CD14-positive monocyte (primary cell): ENCODE data around the gene HSPA1B. TPM values are rescaled to one million over a fixed set of nuclear protein-coding genes. Genes with fewer than 3 reads are reported as not detected.
A peak's percentile ranks its signal among the peaks of the same experiment; 100 is the strongest.
"Not testable (repeated sequence)": the region's sequence is repeated elsewhere in the genome, so short reads cannot be mapped to it uniquely, and the experiment has no call there.

ENCODE experiments used
- DNase-seq, 3 donors: peaks; one replicate each; pipeline ENCODE4 v3.0.0-alpha.2; 2011 to 2022
- H2AFZ ChIP-seq: 2 replicates; pipeline ENCODE4 v1.6.0; 2012; ENCODE audit warnings: mild to moderate bottlenecking, low read depth, low read length, inconsistent platforms; ENCODE audit not compliant: insufficient read depth, poor library complexity, severe bottlenecking
- H3K27ac ChIP-seq, 2 donors: 1 replicate in 1 of 2; 2 replicates in 1 of 2; pipeline ENCODE4 v1.5.1; 2012 to 2013; ENCODE audit warnings: low read length in 2 of 2, control low read depth in 1 of 2, inconsistent platforms in 1 of 2, low read depth in 1 of 2, mild to moderate bottlenecking in 1 of 2
- H3K27me3 ChIP-seq, 2 donors: one replicate each; pipeline versions ENCODE4 v1.6.0 to v1.6.1; 2011 to 2013; ENCODE audit warnings: low read length in 2 of 2; ENCODE audit not compliant: control insufficient read depth in 2 of 2, insufficient read depth in 2 of 2
- H3K36me3 ChIP-seq, 2 donors: replicated peaks in 1 of 2; 1 replicate in 1 of 2; 2 replicates in 1 of 2; pipeline versions ENCODE4 v1.5.1 to v1.6.1; 2012 to 2013; ENCODE audit warnings: low read length in 2 of 2, control low read depth in 1 of 2, inconsistent platforms in 1 of 2, mild to moderate bottlenecking in 1 of 2; ENCODE audit not compliant: insufficient read depth in 2 of 2, control insufficient read depth in 1 of 2
- H3K4me1 ChIP-seq, 2 donors: 1 replicate in 1 of 2; 2 replicates in 1 of 2; pipeline versions ENCODE4 v1.5.1 to v1.6.1; 2012 to 2013; ENCODE audit warnings: low read length in 2 of 2, control low read depth in 1 of 2, inconsistent platforms in 1 of 2, mild to moderate bottlenecking in 1 of 2, moderate library complexity in 1 of 2; ENCODE audit not compliant: insufficient read depth in 2 of 2, control insufficient read depth in 1 of 2
- H3K4me2 ChIP-seq: replicated peaks from 2 replicates; pipeline ENCODE3; 2012; ENCODE audit warnings: low read length, moderate library complexity, mild to moderate bottlenecking; ENCODE audit not compliant: poor library complexity, severe bottlenecking; ENCODE audit errors: extremely low read depth
- H3K4me3 ChIP-seq, 3 experiments: fragments of 200-600 bp in 1 of 3; sonication (generic) in 1 of 3; replicated peaks in 1 of 3; 1 replicate in 2 of 3; 2 replicates in 1 of 3; pipeline ENCODE4 v1.5.1; 2011 to 2013; ENCODE audit warnings: low read length in 3 of 3, mild to moderate bottlenecking in 3 of 3, control low read depth in 2 of 3, low read depth in 2 of 3, inconsistent platforms in 1 of 3, moderate library complexity in 1 of 3
- H3K79me2 ChIP-seq: 2 replicates; pipeline ENCODE4 v1.6.0; 2012; ENCODE audit warnings: mild to moderate bottlenecking, control low read depth, inconsistent platforms, low read length, moderate library complexity; ENCODE audit not compliant: insufficient read depth
- H3K9ac ChIP-seq: 2 replicates; pipeline ENCODE4 v1.6.0; 2017; ENCODE audit warnings: low read length, mild to moderate bottlenecking; ENCODE audit not compliant: insufficient read depth, poor library complexity, severe bottlenecking
- H3K9me3 ChIP-seq, 2 donors: replicated peaks in 1 of 2; 1 replicate in 1 of 2; 2 replicates in 1 of 2; pipeline versions ENCODE4 v1.5.1 to v1.6.1; 2012 to 2013; ENCODE audit warnings: low read length in 2 of 2, control low read depth in 1 of 2; ENCODE audit not compliant: control insufficient read depth in 1 of 2, insufficient read depth in 1 of 2
- H4K20me1 ChIP-seq: 2 replicates; pipeline ENCODE4 v1.6.0; 2012; ENCODE audit warnings: mild to moderate bottlenecking, low read length, control low read depth, moderate library complexity; ENCODE audit not compliant: insufficient read depth
- H3K27ac Mint-ChIP-seq, 7 donors: one replicate each; pipeline ENCODE4 v1.8.0; 2020; ENCODE audit warnings: mild to moderate bottlenecking in 7 of 7, mixed read lengths in 7 of 7, moderate library complexity in 6 of 7, inconsistent platforms in 2 of 7
- H3K27me3 Mint-ChIP-seq, 3 donors: one replicate each; pipeline ENCODE4 v1.8.0; 2021 to 2022; ENCODE audit warnings: low read depth in 3 of 3, mild to moderate bottlenecking in 3 of 3, mixed read lengths in 3 of 3, moderate library complexity in 3 of 3, inconsistent platforms in 1 of 3
- H3K36me3 Mint-ChIP-seq, 2 donors: one replicate each; pipeline ENCODE4 v1.8.0; 2020; ENCODE audit warnings: mixed read lengths in 2 of 2, inconsistent platforms in 1 of 2, mild to moderate bottlenecking in 1 of 2
- H3K4me1 Mint-ChIP-seq: one replicate; pipeline ENCODE4 v1.8.0; 2020; ENCODE audit warnings: mild to moderate bottlenecking, mixed read lengths
- H3K4me3 Mint-ChIP-seq, 2 donors: one replicate each; pipeline ENCODE4 v1.8.0; 2020; ENCODE audit warnings: mild to moderate bottlenecking in 2 of 2, mixed read lengths in 2 of 2, moderate library complexity in 1 of 2
- H3K9me3 Mint-ChIP-seq, 7 donors: one replicate each; pipeline ENCODE4 v1.8.0; 2020 to 2022; ENCODE audit warnings: mixed read lengths in 7 of 7, mild to moderate bottlenecking in 6 of 7, moderate library complexity in 6 of 7, inconsistent platforms in 2 of 7
- CTCF ChIP-seq: fragments of 200-600 bp; IDR thresholded peaks from one replicate; pipeline ENCODE4 v1.8.0; 2022; ENCODE audit warnings: antibody characterized with exemption, mild to moderate bottlenecking
- WGBS: methylation state at CpG from one replicate; pipeline ENCODE4 v1.1.5; 2013; ENCODE audit warnings: missing lambda C conversion rate; ENCODE audit not compliant: insufficient coverage; 5-methylcytosine and 5-hydroxymethylcytosine counted together
- intact Hi-C, 2 donors: fragments of 100-400 bp; cut with micrococcal nuclease; formaldehyde crosslinking; loops; one replicate each; pipeline versions ENCODE4 v1.15.0 to v1.15.1; 2023
- polyA plus RNA-seq, 3 donors: library from polyadenylated mRNA; depleted of rRNA in 1 of 3; unstranded in 2 of 3; stranded (reverse) in 1 of 3; fragments of 300-500 nt in 2 of 3; fragments of >200 nt in 1 of 3; fragmentation: Illumina TruSeq in 2 of 3; gene quantifications; 1 replicate in 2 of 3; 2 replicates in 1 of 3; pipeline ENCODE4 v1.2.3, GENCODE V29; 2012 to 2021

HSPA1B gene
- polyA plus RNA-seq, 3 donors = 3.4 to 81.4 (median 4.8) TPM

GRCh38 chr6:31838968-31839367 lies 11.4 kb downstream of the HSPA1B start:
- H3K4me2 ChIP-seq = no peak overlapping the region
- Mint-ChIP-seq H3K4me3 (no peak overlapping the region), H3K4me1 (peaks cover 31% of the 10 kb centered on the region), H3K9me3 (no peaks in the 10 kb centered on the region), H3K27ac (peak overlapping the region in 1 of 7 donors; percentile 8), H3K36me3 (peaks cover 36 to 62% of the 10 kb centered on the region in 2 donors), H3K27me3 (no peaks in the 10 kb centered on the region)
- peaks cover 51% of the 10 kb centered on the region for H4K20me1 ChIP-seq
- peaks cover 30 to 40% of the 10 kb centered on the region in 2 donors for H3K4me1 ChIP-seq
- H3K4me3 ChIP-seq = no peak overlapping the region
- no peak for DNase-seq
- peaks cover 47% of the 10 kb centered on the region for H3K79me2 ChIP-seq
- no peak overlapping the region for H2AFZ ChIP-seq
- 100% methylated on average over 2 of the region's 3 CpGs for WGBS
- H3K36me3 ChIP-seq = peaks cover 38 to 47% of the 10 kb centered on the region in 2 donors
- H3K9me3 ChIP-seq = no peaks in the 10 kb centered on the region
- no peaks in the 10 kb centered on the region for H3K27me3 ChIP-seq
- no peak for TF ChIP-seq CTCF
- H3K9ac ChIP-seq = no peak overlapping the region
- intact Hi-C loops = loop anchor here (10.0 kb wide), 2 partner anchors 114 to 294 kb away; partner anchors contain the start of genes ATP6V1G2 (in 1 of the 2), DDAH2 (in 1 of the 2), DDX39B (in 1 of the 2) and LY6G6C (in 1 of the 2)
- no peak overlapping the region for H3K27ac ChIP-seq

GRCh38 chr6:31839779-31840126 lies 12.2 kb downstream of the HSPA1B start:
- H3K27me3 Mint-ChIP-seq, DNase-seq, H3K27ac ChIP-seq, H3K9me3 ChIP-seq, H3K4me3 Mint-ChIP-seq, H3K4me2 ChIP-seq, H3K4me3 ChIP-seq, H3K9ac ChIP-seq, H2AFZ ChIP-seq, H3K9me3 Mint-ChIP-seq, H3K27me3 ChIP-seq: not testable (repeated sequence)
- H3K36me3 ChIP-seq = peaks cover 38 to 47% of the 10 kb centered on the region in 2 donors
- intact Hi-C loops = loop anchor here (10.0 kb wide), 2 partner anchors 115 to 295 kb away; partner anchors contain the start of genes ATP6V1G2 (in 1 of the 2), DDAH2 (in 1 of the 2), DDX39B (in 1 of the 2) and LY6G6C (in 1 of the 2)
- H3K4me1 Mint-ChIP-seq = peaks cover 27% of the 10 kb centered on the region
- H3K36me3 Mint-ChIP-seq = peaks cover 37 to 64% of the 10 kb centered on the region in 2 donors
- H4K20me1 ChIP-seq = peaks cover 51% of the 10 kb centered on the region
- peaks cover 27 to 35% of the 10 kb centered on the region in 2 donors for H3K4me1 ChIP-seq
- peaks cover 45% of the 10 kb centered on the region for H3K79me2 ChIP-seq
- 100% methylated on average over 2 of the region's 8 CpGs for WGBS
- H3K27ac Mint-ChIP-seq = peak overlapping the region in 1 of 7 donors; percentile 25
